Stimulated activated CD4-positive, alpha-beta T cell treated with anti-CD3 and anti-CD28 coated beads, Interleukin-1b, Interleukin-23, amount 100 ng/mL, for 24 hours (primary cell): ENCODE data around the gene TK2.
A peak's percentile ranks its signal among the peaks of the same experiment; 100 is the strongest.
"Not testable (repeated sequence)": the region's sequence is repeated elsewhere in the genome, so short reads cannot be mapped to it uniquely, and the experiment has no call there.

ENCODE experiments used
- DNase-seq, 4 experiments: peaks; one replicate each; pipeline ENCODE4 v3.0.0-alpha.2; 2020; ENCODE audit warnings: low read depth in 4 of 4, low spot score in 1 of 4

The TK2 gene

GRCh38 chr16:66549284-66550131 lies at the start of gene TK2:
TSS of gene TK2 (minus strand) at chr16:66550122. CDS start at chr16:66550061, 61 bp downstream.
- DNase-seq: peak in 3 of 4 experiments; percentile 38 to 74 (median 57)

GRCh38 chr16:66598111-66598510 lies 48.2 kb upstream of the TK2 start:
- no peak for DNase-seq

GRCh38 chr16:66596986-66597848 lies 47.3 kb upstream of the TK2 start:
- no peak for DNase-seq

GRCh38 chr16:66596559-66596958 lies 46.6 kb upstream of the TK2 start:
- not testable (repeated sequence) for DNase-seq

GRCh38 chr16:66594739-66595138 lies 44.8 kb upstream of the TK2 start:
- DNase-seq: no peak

- no peak for DNase-seq
Measured at GRCh38 chr16:66592814-66593213, 42.9 kb upstream of the TK2 start.

GRCh38 chr16:66592241-66592640 lies 42.3 kb upstream of the TK2 start:
- no peak for DNase-seq

- no peak for DNase-seq
Measured at GRCh38 chr16:66591018-66591417, 41.1 kb upstream of the TK2 start.

GRCh38 chr16:66590322-66590721 lies 40.4 kb upstream of the TK2 start:
- no peak for DNase-seq

GRCh38 chr16:66588981-66589713 lies 39.2 kb upstream of the TK2 start:
- peak in 2 of 4 experiments; percentile 18 to 37 for DNase-seq

GRCh38 chr16:66587881-66588600 lies 38.1 kb upstream of the TK2 start:
- DNase-seq: no peak

GRCh38 chr16:66585481-66586239 lies 35.7 kb upstream of the TK2 start:
- no peak for DNase-seq

- DNase-seq: no peak
Measured at GRCh38 chr16:66581246-66581952, 31.5 kb upstream of the TK2 start.

- no peak for DNase-seq
Measured at GRCh38 chr16:66580605-66581209, 30.8 kb upstream of the TK2 start.

GRCh38 chr16:66578651-66579531 lies 29.0 kb upstream of the TK2 start, which contains the start of gene CMTM2:
TSS of gene CMTM2 (plus strand) at chr16:66579463. CDS start at chr16:66579608, 145 bp downstream.
- no peak for DNase-seq

GRCh38 chr16:66576296-66576695 lies 26.4 kb upstream of the TK2 start:
- DNase-seq: no peak

- no peak for DNase-seq
Measured at GRCh38 chr16:66575060-66575459, 25.1 kb upstream of the TK2 start.

- DNase-seq: no peak
Measured at GRCh38 chr16:66574531-66574930, 24.6 kb upstream of the TK2 start.
